Suppressor macrophage (primary cell): ENCODE results near the gene ZFTA.
"Not testable (repeated sequence)": the region's sequence is repeated elsewhere in the genome, so short reads cannot be mapped to it uniquely, and the experiment has no call there.

Source experiments
- DNase-seq, 4 experiments: peaks; one replicate each; pipeline ENCODE4 v3.0.0-alpha.2; 2020 to 2022
- total RNA-seq, 17 experiments: gene quantifications; one replicate each; lab custom pipeline; 2026; ENCODE audit warnings: mixed read lengths in 6 of 17, inconsistent platforms in 3 of 17; lab: John Stamatoyannopoulos, UW

The ZFTA gene
- total RNA-seq = 0.42 to 6.3 (median 2.7) reads per million in 17 experiments

- peak; percentile 25 to 73 (median 50) for DNase-seq
Observed at GRCh38 chr11:63768237-63769041, at the start of gene ZFTA. Gene ZFTA, minus strand, starts transcription at chr11:63768775. Its CDS starts 153 bp downstream, at chr11:63768622.

- DNase-seq = no peak
Observed at GRCh38 chr11:63817758-63818498, 49.4 kb upstream of the ZFTA start.

- no peak for DNase-seq
Observed at GRCh38 chr11:63816732-63817131, 48.2 kb upstream of the ZFTA start.

GRCh38 chr11:63816166-63816565 lies 47.6 kb upstream of the ZFTA start:
- peak in 1 of 4 experiments; percentile 29 for DNase-seq

- no peak for DNase-seq
Observed at GRCh38 chr11:63814383-63814736, 45.8 kb upstream of the ZFTA start.

- DNase-seq = peak; percentile 30 to 70 (median 40)
Observed at GRCh38 chr11:63813563-63814382, 45.2 kb upstream of the ZFTA start.

- DNase-seq = peak; percentile 74 to 93 (median 83)
Observed at GRCh38 chr11:63813035-63813562, 44.5 kb upstream of the ZFTA start, which contains the start of gene SPINDOC. Gene SPINDOC, plus strand, starts transcription at chr11:63813456. Its CDS starts 231 bp downstream, at chr11:63813687.

GRCh38 chr11:63811522-63811921 lies 42.9 kb upstream of the ZFTA start:
- no peak for DNase-seq

GRCh38 chr11:63810383-63810782 lies 41.8 kb upstream of the ZFTA start:
- not testable (repeated sequence) for DNase-seq

GRCh38 chr11:63805844-63806415 lies 37.4 kb upstream of the ZFTA start:
- DNase-seq = no peak

GRCh38 chr11:63804259-63804658 lies 35.7 kb upstream of the ZFTA start:
- DNase-seq = no peak

- no peak for DNase-seq
Observed at GRCh38 chr11:63802637-63803414, 34.3 kb upstream of the ZFTA start.

- DNase-seq = no peak
Observed at GRCh38 chr11:63800921-63801320, 32.3 kb upstream of the ZFTA start.

GRCh38 chr11:63795066-63795465 lies 26.5 kb upstream of the ZFTA start:
- DNase-seq = no peak

- DNase-seq = peak; percentile 59 to 82 (median 67)
Observed at GRCh38 chr11:63793161-63793560, 24.6 kb upstream of the ZFTA start.

- DNase-seq = no peak
Observed at GRCh38 chr11:63791495-63792167, 23.1 kb upstream of the ZFTA start.

- DNase-seq = no peak
Observed at GRCh38 chr11:63785823-63786222, 17.2 kb upstream of the ZFTA start.

GRCh38 chr11:63783925-63784592 lies 15.5 kb upstream of the ZFTA start:
- DNase-seq = no peak

GRCh38 chr11:63782749-63783148 lies 14.2 kb upstream of the ZFTA start:
- no peak for DNase-seq

- DNase-seq = no peak
Observed at GRCh38 chr11:63779039-63779438, 10.5 kb upstream of the ZFTA start.
